Measurements from ENCODE around the gene TCF12.

TCF12 gene

DNA sequence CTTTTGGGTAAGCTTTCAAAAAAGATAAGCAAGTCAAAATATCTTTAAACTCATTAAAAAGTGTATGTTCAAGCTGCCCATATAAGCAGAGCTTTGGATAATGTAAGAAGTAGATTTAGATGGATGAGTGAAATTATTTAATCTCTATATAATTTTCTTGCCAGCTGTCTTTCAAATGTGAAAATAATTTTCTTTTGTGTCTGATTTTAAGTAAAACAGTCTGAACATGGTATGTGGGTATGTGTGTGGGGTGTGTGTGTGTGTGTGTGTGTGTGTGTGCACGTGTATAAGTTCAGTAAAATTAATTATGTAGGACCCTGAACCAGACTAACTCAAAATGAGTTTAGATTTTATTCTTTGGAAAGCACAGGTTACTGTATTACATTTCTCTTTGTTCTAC is 302.7 kb downstream of the TCF12 start:
- DNase-seq = no peak

DNA sequence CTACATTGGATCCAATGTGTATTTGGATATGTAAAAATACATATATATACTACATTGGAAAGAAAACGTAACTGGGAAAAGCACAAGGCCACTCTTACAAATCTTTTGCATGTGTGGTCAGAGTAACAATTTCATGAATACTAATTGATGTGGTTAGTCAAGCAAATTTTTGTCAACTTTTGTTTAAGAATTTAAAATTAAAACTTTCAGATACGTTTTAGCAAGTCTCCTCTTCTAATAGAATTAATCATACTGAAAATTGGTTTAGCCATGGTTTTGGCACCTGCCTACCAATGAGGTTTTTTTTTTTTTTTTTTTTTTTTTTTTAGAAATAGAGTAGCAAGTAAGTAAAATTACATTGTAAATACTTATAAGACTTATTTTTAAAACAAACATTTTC is 304.9 kb downstream of the TCF12 start:
- DNase-seq = no peak

DNA sequence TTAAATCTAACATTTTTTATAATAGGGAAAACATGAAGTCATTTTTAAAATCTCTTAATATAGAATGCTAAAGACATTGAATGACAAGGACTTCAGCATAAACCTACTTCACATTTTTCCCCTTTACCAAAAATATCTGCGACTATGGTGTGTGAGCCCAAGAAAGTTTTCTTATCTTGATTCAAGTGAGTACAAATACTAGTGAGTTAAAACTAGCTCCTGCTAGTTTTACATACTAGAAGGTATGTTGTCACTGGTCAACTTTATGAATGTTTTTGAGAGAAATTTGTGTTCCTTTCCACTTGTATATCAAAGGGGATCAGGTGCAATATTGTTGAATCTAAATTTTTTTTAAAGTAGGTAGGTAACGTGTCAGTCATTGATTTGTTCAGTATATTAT is 305.4 kb downstream of the TCF12 start:
- DNase-seq = no peak

DNA sequence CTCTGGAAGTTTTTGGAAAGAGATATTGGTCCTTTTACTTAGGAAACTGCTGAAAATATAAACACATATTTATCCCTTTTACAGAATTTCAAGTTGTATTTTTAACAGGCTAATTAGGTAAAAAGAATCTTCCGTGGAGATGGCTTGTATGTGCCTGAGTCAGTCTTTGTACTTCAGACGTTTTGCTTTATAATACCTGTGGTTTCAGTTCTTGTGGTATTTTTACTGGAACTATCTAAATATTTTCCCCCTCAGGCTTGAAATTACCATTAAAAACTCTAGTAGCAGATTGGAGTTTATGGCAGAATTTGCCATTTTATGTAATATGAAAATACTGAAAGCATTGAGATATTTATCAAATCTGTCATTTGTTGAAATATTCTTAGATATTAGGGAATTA is 306.2 kb downstream of the TCF12 start:
- no peak for DNase-seq

DNA sequence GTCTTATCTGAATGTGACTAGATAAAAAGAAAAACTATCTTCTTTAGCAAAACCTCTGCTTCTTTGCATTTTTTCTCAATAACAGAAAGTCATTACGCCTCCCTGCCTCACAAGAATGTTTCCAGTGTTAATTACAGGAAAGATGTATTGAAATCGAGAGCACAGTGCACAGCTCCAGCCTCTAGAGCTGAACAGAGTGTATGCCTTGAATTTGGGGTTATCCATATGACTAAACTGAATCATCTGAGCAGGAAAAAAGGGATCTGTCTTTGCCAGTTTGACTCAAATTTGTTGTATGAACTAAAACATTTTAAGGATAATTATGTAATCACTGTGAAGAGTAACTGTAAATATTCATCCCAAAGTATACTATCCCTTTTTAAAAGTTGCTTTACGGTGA is 308.7 kb downstream of the TCF12 start:
- DNase-seq = no peak

DNA sequence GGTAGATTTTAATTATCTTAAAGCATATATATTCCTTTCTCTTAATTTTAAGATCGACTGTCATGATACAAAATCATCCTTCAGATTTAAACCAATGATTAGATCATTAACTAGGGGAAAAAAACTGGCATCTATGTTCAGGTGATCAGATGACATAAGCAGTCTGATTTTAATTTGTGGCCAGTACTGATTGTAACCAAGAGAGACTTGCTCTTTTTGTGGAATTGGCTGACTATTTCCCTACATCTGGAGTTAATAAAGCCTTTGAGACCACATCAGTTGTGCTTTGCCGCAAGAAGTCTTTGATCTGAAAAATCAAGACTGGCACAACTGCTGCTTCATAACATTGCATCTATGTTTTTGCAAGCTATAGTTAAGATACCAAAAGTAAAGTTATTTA is 309.5 kb downstream of the TCF12 start:
- DNase-seq = no peak

DNA sequence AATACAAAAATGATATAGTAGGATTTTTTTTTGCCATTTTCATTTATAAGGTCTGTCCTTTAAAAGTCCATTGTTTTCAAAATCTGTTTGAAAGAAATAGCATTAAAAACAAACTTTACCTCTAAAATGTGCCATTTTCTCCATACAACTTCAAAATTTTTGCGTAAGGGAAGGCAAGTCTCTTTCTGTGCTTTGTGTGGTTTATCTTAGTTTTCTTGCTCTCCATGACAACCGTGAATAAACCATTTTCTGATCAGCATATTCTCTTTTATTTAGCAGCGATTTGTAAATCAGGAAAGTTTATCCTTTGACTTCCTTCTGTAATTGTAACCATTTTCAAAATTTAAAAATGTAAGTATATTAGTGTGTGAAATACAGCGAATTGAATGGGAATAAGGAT is 310.0 kb downstream of the TCF12 start:
- no peak for DNase-seq

DNA sequence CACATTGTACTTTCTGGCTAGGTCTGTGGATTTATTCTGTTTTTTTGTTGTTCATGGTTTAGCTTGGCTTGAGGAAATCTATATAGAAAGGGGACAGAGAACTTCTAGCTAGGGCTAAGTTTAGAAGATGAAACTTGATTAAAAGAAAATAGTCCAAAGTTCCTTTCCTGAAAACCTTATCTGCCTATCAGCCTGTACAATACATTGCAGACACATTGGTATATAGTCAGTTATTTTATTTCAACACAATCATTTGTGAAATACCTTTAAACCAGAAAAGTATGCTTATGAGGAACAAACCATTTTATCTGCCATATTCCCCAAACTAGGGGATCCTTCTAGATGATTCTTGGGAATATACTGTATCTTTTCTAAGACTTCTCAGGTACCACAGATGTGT is 310.6 kb downstream of the TCF12 start:
- DNase-seq = no peak

DNA sequence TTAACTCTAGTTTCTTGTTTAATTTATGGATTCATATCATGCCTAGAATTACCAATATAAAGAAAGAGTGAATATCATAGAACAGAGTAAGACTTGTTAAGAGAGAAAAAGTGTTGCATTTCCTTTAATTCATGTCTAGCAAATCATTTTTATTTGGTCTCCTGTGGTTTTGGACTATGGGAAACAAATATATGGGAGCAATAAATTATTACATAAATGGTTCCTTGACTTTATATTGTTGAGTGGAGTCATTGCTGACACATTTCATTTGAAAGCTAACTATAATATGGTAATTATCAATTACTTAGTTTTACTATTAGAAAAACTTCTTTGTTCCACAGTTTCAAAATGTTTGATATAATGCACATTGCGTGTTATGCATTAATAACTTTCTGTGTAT is 313.1 kb downstream of the TCF12 start:
- no peak for DNase-seq

DNA sequence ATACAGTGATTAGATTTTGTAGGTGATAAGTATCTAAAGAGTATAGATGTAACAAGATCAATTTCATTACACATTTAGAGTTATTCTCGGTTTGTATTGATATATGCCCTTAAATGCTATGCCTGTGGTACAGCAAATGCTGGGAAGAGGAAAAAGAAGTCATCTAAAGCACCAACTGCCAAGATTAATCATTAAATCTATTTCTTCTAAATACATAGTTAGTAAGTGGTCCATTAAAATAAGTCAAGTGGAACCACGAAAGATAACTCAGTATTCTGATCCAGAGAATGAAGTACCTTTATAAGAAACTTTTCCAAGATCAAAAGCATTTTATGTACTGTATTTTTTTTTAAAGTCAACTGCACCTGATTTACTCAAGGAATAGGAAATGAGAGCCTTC is 315.7 kb downstream of the TCF12 start:
- DNase-seq = no peak

DNA sequence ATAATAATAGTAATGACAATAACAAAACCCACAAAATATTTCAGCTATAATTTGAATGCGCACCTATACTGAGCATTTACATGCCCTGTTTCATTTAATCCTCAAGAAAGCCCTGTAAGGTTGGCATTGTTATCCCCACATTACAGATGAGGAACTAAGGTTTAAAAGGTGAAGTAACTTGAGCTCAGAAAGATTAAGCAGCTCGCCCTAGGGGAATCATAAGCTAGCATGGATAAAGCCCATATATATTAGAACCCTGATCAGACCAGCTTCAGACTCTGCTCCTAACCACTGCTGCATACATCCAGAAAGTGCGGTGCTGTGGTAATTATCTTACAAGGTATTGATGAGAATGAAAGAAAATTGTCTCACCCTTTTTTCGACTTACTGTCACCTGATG is 316.7 kb downstream of the TCF12 start:
- no peak for DNase-seq

DNA sequence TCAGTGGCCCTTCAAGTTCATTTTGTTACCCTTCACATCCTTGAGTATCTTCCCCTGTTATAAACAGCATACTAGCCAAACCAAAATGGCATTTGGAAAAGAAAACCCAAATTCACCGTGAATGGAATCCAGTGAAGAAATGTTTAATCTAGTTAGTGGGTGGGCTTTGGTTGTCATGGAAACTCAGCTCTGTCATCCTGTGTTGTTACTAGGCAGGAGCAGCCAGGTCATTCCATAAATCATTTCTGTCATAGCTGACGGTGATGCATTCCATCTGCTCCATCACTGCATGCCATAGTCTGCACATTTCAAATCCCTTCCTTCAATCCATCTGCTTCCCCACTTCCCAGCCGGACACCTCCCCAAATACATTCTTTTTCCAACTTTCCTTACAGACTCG is 317.4 kb downstream of the TCF12 start:
- DNase-seq = no peak

DNA sequence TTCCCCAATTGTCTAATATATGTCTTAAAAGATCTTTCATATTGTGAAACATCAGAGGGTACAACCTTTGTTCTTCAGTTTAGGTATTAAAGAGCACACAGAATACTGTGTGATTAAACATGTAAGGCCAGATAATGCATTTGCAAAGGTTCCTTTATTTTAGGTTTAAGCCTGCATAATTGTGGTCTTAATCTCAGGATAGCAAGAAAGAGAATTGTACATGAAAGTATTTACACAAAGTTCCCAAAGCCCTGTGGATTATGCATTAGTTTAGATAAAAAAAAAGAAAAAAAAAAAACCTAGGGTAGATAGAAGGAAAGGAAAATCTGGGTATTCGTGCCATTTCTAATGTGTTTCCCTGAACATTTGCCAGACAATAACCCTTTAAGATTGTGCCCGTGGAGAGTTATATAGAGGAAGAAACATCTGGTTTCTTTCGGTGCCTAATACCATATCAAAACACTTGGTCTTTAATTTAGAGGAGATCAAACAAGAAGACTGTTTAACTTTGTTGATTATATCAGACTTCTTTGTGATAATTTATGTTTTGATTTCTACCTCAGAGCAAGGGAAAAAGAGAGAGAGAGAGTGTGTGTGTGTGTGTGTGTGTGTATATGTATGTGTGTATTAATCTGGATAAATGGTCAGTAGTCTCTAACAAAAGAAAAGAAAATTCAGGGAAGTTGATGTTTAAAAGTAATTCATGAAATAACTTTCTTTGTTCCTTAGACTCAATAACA is 318.3 kb downstream of the TCF12 start:
- DNase-seq = no peak

DNA sequence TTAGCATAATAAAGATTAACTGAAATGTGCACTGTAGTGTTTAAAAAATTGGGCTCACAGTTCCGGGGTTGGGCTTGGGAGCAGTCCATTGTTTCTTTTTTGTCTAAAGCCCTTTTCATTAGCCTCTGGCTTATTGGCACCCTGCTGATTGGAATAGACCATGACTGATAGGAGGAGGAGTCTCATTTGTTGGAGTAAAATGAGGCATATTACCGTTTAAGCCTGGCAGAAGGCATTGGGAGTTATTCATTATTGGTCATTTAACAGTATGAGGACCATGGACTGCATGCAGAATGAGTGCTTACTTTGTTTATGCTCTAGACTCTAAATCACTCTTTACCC is 318.8 kb downstream of the TCF12 start:
- DNase-seq = no peak

DNA sequence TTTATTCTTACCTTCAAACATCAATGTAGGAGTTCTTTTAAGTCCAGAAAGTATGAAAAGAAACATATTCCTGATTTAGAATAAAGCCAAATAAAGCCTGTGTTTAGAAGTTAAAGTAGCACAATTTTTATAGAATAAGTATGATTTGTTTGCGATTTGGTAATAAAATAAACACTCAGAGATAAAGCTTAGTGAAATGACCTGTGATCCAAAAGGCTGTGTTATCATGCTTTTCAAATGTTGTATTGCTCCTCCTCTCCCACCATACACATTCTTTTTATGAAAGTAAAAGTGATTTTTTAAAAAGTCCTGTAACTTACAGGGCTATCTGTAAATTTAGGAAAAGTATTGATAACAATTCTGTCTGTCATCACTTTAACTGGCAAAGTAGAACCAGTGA is 319.2 kb downstream of the TCF12 start:
- no peak for DNase-seq

DNA sequence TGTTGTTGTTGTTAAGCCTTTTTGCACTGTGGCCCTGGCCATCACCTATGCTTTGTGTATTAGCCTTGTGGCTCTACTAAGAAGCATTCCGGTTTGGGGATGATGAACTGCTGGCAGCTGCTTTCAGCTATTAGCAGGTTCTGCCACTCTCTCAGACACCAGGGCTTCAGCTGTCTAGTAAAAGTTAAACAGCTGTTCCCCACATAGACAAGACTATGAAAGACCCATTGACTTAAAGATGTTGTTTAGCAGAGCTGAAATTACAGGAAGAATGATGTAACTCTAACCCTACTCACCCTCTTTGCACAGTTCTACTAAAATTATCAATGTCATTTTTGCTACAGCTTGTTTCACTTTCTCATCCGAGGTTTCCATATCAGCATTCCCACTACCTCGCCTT is 326.7 kb downstream of the TCF12 start:
- peak in 1 of 4 experiments; percentile 13 for DNase-seq

DNA sequence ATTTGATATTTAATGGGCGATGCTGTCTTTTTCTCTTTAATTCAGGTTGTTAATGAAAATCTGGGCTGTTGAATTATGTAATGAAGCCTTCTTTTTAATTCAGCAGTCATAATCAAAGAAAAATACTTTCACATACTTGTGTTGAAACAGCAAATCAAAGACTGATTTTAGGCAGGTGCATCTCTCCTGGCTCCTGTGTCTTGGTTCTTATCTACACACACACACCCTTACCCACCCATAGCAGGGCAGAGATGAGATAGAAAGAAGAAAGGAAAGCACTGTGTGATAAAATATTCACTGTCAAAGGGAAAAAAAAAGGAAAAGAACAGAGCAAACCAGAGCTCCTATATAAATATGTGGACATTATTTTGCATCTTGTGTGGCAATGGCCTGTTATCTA is 327.3 kb downstream of the TCF12 start:
- DNase-seq = no peak

DNA sequence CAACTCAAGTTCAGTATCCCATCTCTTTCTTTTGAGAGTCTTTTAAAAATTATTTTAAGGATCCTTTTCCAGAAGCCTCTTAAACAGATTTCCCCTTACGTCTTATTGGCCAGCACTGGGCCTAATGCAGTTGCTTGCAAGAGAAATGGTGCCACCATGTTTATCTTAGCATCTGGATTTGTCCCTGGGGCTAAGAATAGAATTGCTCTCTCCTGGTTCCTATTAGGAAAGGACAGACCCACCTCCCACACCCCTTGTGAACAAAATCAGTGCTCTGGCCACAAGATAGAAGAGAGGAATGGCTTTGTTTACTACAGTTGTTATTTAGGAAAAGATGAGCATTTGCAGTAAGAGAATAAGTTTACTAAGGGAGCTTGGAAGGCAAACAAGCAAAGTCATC is 329.6 kb downstream of the TCF12 start:
- no peak for DNase-seq

DNA sequence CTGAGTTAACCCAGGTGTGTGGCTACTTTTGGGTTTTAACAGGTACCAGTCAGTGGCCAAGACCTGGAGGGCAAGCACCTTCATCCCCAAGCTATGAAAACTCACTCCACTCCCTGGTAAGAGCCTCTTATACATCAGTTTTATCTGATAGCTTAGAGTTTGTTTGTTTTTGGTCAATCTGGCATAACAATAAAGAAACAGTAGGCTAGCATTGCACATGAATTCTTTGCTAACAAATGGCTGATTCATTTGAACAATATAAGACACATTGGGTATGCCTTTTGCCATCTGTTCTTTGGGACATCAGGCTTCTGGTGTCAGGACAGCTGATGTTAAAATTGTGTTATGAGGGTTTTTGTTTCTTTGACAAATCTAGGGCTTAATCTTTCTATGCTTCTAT is 332.9 kb downstream of the TCF12 start:
- DNase-seq = no peak

DNA sequence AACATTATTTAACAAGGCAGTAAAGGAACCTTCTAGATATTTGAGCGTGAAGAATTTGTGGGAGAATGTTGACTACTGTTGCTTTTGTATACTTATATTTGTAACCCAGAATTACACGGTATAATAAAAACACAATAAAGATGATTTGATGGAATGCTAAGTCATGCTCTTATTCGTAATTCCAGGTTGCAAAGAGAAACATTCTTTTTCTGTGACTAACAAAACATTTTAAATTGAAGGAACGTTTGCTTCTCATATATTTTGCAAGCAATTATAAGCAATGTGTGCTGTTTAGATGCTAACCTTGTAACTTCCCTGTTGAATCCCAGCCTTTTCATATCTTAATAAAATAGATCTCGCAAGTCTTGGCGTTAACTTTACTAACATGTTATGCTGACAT is 333.5 kb downstream of the TCF12 start:
- no peak for DNase-seq

DNA sequence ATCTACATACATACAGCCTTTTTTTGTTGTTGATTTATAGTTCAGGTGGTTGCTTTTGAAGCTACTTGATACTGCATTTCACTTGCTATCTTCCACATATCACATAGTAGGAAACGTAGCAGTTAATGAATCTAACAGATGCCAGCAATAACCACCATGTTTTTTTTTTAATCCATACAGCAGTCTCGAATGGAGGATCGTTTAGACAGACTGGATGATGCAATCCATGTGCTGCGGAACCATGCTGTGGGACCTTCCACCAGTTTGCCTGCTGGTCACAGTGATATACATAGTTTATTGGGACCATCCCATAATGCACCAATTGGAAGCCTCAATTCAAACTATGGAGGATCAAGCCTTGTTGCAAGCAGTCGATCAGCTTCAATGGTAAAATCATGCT is 334.6 kb downstream of the TCF12 start:
- DNase-seq = no peak

DNA sequence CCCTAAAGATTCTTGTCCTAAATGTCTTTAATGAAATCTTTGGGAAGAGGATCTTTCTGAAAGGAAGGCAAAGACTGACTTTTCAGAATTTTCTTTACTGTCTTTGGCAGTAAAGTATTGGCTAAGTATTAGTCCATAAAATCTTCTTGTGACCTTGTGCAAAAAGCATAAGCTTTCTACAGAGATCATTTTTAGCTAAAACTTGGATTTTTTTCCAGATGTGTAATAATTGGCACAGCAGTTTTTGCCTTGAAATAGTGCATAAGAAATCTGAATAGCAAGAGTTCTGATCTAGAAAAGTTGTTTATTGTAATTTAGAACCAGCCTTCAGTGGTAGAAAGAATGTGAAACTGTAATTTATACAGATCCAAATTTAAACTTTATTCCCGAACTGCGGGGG is 335.1 kb downstream of the TCF12 start:
- DNase-seq = no peak

DNA sequence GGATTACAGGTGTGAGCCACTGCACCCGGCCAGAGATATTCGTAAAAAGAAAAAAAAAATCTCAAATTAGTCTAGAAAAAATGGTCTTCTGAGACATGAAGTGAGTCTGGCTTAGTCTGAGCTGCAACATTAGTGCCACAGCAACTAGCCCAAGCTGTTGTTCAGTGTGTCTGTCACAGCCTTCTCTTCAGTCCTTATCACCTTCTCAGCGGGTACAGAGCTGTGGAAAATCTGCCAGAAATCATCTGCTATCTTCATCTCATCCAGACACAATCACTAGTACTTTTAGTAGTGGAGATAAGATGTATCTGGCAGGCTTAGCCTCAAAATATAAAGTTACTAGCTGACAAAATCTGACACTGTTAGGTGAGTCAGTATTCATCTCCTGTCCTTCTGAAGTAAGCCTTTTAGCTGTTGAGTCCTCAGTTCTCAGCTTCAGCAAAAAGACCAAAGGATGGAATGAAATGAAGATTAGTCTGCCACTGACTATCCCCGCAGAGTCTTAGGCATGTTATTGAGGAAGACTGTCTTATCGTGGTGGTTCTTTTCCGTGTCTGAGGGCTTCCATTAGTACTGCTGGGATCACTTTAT is 337.4 kb downstream of the TCF12 start:
- DNase-seq = no peak

DNA sequence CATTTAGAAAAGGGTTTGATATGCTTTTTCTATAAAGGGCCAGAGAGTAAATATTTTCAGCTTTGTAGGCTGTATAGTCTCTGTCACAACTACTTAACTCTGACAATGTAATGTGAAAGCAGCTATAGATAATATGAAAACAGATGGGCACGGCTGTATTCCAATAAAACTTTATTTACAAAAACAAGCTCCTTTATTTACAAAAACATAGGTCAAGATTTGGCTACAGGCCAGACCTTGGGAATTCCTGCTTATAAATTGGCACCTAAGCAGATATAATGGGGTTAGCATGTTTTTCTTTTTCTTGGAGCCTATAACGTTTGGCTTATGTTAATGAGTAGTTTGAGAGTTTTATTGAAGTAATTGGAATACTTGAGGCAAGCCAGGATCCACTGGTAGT is 338.5 kb downstream of the TCF12 start:
- no peak for DNase-seq

DNA sequence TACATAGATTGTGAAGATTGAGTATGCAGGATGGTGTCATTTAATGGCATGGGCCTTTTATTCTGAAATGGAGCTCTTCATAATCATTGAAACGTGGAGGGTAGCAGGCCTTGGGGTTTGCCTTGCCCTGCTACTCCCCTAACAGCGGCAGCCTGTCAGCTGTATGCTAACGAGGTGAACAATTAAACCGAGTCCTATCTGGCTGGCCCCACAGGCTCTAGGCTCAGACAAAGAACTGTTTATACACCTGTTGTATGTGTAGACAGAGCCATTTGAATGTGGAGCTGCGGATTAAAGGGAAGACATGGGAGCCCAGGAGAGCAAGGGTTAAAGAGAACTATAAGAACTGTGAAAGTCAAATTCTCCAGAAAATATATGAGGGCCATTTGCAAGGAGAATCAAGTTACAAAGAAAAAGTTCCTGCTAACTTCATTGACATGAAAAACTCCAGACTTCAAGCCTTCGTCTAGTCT is 341.2 kb downstream of the TCF12 start:
- DNase-seq = no peak

All from suppressor macrophage (primary cell).